Activated B cell treated with CpG ODN at 0.5 μM for 24 hours (primary cell): ENCODE results near the gene TMCC2. TPM values are rescaled to one million over a fixed set of nuclear protein-coding genes. Genes with fewer than 3 reads are reported as not detected.

ENCODE experiments used
- ATAC-seq: fragments of 200-7000 bp; cut with Tn5 transposase; one replicate; pipeline ENCODE4 v1.10.0; 2021; ENCODE audit warnings: low read depth, mild to moderate bottlenecking, moderate library complexity
- CTCF ChIA-PET: fragments of 350-600 bp; sonication (Branson Sonifier 250); formaldehyde crosslinking; loops from one replicate; lab custom pipeline; 2021; ENCODE audit warnings: antibody characterized with exemption; lab: Charles Lee
- POLR2A ChIA-PET: fragments of 350-600 bp; sonication (Branson Sonifier 250); formaldehyde crosslinking; loops from one replicate; lab custom pipeline; 2021; ENCODE audit warnings: antibody characterized with exemption; lab: Charles Lee
- DNase-seq: peaks from one replicate; pipeline ENCODE4 v3.0.0; 2022
- H3K27ac Mint-ChIP-seq: one replicate; pipeline ENCODE4 v1.8.0; 2020; ENCODE audit warnings: mixed read lengths
- H3K27me3 Mint-ChIP-seq: one replicate; pipeline ENCODE4 v1.8.0; 2021; ENCODE audit warnings: mixed read lengths
- H3K36me3 Mint-ChIP-seq: one replicate; pipeline ENCODE4 v1.8.0; 2021; ENCODE audit warnings: low read depth, mixed read lengths
- H3K4me1 Mint-ChIP-seq: one replicate; pipeline ENCODE4 v1.8.0; 2021; ENCODE audit warnings: mixed read lengths
- H3K4me3 Mint-ChIP-seq: one replicate; pipeline ENCODE4 v1.8.0; 2020; ENCODE audit warnings: mild to moderate bottlenecking, mixed read lengths
- H3K9me3 Mint-ChIP-seq: one replicate; pipeline ENCODE4 v1.8.0; 2020; ENCODE audit warnings: mixed read lengths
- intact Hi-C: fragments of 100-400 bp; cut with micrococcal nuclease; formaldehyde crosslinking; loops from one replicate; pipeline ENCODE4 v1.15.1; 2024
- total RNA-seq: library from RNA; stranded (reverse); gene quantifications from 2 replicates; pipeline ENCODE4 v1.2.3, GENCODE V29; 2022
- TF ChIP-seq, protein P1 (sequence below): fragments of 200-600 bp; IDR thresholded peaks from one replicate; pipeline ENCODE4 v1.8.0; 2022; ENCODE audit warnings: antibody characterized with exemption, mild to moderate bottlenecking

Gene TMCC2
- total RNA-seq, 1 donor from 2014 or later: 1.2 TPM

DNA sequence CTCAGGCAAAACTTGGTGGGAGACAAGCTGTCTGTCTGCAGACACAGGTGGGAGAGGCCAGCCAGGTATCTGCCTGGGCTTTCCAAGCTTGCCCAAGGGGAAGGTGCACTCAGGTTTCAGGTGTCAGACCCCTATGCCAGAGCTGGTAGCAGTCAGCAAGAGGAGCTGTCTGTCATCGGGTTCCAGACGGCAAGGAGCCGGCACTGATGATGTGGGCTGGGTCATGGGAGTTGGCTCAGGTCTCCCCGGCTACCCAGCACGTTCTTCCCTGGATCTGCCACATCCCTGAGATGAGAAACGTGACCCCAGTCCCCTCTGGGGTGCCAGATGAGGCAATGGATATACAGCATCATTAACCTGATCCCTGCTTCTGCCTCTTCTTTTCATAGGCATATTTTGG, 23.0 kb downstream of the TMCC2 start:
- no peaks in the 10 kb centered on the region for H3K27me3 Mint-ChIP-seq
- no peaks in the 10 kb centered on the region for H3K36me3 Mint-ChIP-seq
- H3K4me1 Mint-ChIP-seq: no peaks in the 10 kb centered on the region
- intact Hi-C loops: no loop called here
- ChIA-PET POLR2A (no interaction called here), CTCF (interaction anchor here (0.9 kb wide), 1 partner anchor 274 kb away, joined by 3 read pairs; no protein-coding TSS in a partner anchor)
- H3K9me3 Mint-ChIP-seq: no peaks in the 10 kb centered on the region
- H3K4me3 Mint-ChIP-seq: no peak overlapping the region
- H3K27ac Mint-ChIP-seq: no peak overlapping the region
- no peak for ATAC-seq
- no peak for DNase-seq
- TF ChIP-seq, protein P1, sequence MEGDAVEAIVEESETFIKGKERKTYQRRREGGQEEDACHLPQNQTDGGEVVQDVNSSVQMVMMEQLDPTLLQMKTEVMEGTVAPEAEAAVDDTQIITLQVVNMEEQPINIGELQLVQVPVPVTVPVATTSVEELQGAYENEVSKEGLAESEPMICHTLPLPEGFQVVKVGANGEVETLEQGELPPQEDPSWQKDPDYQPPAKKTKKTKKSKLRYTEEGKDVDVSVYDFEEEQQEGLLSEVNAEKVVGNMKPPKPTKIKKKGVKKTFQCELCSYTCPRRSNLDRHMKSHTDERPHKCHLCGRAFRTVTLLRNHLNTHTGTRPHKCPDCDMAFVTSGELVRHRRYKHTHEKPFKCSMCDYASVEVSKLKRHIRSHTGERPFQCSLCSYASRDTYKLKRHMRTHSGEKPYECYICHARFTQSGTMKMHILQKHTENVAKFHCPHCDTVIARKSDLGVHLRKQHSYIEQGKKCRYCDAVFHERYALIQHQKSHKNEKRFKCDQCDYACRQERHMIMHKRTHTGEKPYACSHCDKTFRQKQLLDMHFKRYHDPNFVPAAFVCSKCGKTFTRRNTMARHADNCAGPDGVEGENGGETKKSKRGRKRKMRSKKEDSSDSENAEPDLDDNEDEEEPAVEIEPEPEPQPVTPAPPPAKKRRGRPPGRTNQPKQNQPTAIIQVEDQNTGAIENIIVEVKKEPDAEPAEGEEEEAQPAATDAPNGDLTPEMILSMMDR: no peak

DNA sequence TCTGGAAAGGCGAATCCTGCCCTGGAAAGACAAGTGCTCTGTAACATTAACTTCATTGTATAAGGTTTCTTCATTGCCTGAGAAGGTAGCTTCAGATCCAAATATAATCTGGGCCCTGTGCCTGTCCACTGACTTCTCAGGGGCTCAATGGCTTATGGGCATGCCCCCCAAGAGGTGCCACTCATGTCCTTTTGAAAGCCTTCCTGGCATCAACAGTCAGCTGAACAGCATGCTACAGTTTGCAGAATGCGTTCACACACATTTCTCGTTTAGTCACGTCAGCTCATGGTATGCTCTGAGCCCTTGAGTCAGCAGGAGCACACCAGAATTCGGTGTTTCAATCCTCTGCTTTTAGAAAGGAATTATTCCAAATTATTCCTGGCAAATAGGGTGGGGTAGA, 23.8 kb downstream of the TMCC2 start:
- Mint-ChIP-seq H3K4me3 (no peak overlapping the region), H3K36me3 (no peaks in the 10 kb centered on the region), H3K9me3 (no peaks in the 10 kb centered on the region), H3K27me3 (no peaks in the 10 kb centered on the region), H3K27ac (no peak overlapping the region), H3K4me1 (no peaks in the 10 kb centered on the region)
- intact Hi-C loops: no loop called here
- CTCF ChIA-PET: interaction anchor here (0.6 to 1.0 kb wide), 2 partner anchors 22 to 110 kb away, joined by 3 read pairs; no protein-coding TSS in a partner anchor
- TF ChIP-seq, protein P1: no peak
- no peak for ATAC-seq
- POLR2A ChIA-PET: no interaction called here
- no peak for DNase-seq

DNA sequence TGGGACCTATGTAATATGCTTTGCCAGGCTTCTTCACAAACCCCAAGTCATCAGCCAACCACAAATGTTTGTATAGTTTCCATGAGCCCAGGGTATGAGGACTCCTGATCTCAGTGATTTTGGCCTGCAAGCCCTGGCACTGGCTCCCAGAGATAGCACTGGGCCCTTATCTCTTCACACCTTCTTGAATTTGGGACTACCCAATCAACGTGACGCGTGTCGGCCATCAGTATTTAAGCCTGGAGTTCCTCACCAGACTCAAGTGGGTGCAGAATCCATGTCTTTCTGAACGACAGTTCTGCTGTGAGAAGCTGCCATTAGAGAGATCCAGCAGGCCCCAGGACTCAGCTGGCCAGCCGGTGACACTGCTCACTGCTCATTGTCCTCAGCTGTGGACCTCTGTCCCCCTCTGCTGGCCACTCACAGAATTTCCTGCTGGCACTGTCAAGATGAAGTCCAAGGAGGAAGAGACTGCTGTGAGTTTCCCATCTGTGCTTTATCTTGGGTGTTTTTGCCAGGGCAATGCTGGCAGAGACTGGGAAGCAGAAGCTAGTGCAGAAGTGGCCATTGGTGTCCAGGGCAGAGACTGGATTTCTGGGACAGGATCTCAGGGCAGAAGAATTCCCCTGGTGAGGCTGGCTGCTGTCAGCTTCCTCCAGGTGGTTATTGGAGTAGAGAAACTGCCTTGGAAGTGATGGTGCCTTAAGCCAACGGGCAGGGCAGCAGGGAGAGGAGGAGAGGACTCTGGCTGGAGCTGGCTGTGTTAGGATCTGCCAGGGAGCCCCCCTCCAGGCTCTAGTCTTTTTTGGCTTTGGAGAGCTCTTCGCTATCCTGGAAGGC, 28.4 kb downstream of the TMCC2 start:
- Mint-ChIP-seq H3K4me3 (no peak overlapping the region), H3K4me1 (no peaks in the 10 kb centered on the region), H3K36me3 (no peaks in the 10 kb centered on the region), H3K27me3 (peaks cover 3% of the 10 kb centered on the region), H3K9me3 (no peaks in the 10 kb centered on the region), H3K27ac (no peak overlapping the region)
- POLR2A ChIA-PET: interaction anchor here (0.6 to 3.3 kb wide), 3 partner anchors 27 to 1395 kb away, joined by 3 to 29 read pairs (median 4); partner anchors contain the start of gene TMCC2
- peak; percentile 74 for DNase-seq
- TF ChIP-seq, protein P1: peak; percentile 98
- CTCF ChIA-PET: interaction anchor here (0.7 to 5.9 kb wide), 28 partner anchors 12 to 449 kb away, joined by 3 to 66 read pairs (median 5); partner anchors contain the start of genes RBBP5 and TMCC2
- peak; percentile 99 for ATAC-seq
- intact Hi-C loops: loop anchor here (1.0 to 5.0 kb wide), 8 partner anchors 27 to 449 kb away; partner anchors contain the start of gene RBBP5

DNA sequence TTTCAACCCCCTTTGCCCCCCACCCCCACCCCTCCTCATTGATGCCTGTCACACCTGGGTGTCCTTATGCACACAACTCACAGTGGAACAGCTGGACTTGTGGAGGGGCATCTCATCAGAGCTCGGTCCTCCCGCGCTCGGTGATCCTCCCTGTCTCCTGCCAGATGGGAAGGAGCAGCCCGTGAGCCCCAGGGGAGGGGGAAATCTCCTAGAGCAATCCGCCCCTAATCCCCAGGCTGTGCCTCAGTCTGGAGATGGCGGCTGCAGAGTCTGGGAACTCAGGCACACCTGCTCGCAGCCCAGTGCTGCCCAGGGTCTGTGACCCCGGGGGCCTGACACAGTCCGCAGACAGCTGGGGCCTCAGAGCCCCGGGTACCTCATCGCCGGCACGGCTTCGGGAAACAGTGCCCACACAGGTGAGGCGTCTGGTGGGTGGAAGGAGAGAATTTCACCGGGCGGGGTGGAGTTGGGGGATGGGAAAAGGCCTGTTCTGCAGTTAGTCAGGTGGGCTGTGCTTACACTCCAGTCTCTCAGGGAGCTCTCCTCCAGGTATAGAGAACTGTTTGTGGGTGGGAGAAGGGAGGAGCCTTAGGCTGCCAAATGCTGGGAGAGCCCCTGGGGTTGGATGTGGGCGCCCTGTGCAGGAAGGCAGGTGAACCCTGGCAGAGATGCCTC, 29.3 kb downstream of the TMCC2 start:
- TF ChIP-seq, protein P1: no peak
- no peak for ATAC-seq
- H3K4me3 Mint-ChIP-seq: no peak overlapping the region
- POLR2A ChIA-PET: interaction anchor here (3.3 kb wide), 1 partner anchor 28 kb away, joined by 29 read pairs; the partner anchor contains the start of gene TMCC2
- H3K27ac Mint-ChIP-seq: no peak overlapping the region
- no peak for DNase-seq
- no peaks in the 10 kb centered on the region for H3K36me3 Mint-ChIP-seq
- H3K4me1 Mint-ChIP-seq: no peaks in the 10 kb centered on the region
- H3K9me3 Mint-ChIP-seq: no peaks in the 10 kb centered on the region
- intact Hi-C loops: loop anchor here (1.0 to 5.0 kb wide), 8 partner anchors 28 to 450 kb away; partner anchors contain the start of gene RBBP5
- H3K27me3 Mint-ChIP-seq: peaks cover 3% of the 10 kb centered on the region
- CTCF ChIA-PET: interaction anchor here (0.7 to 5.9 kb wide), 21 partner anchors 14 to 450 kb away, joined by 3 to 66 read pairs (median 5); partner anchors contain the start of genes RBBP5 and TMCC2
